ELR (cell line): Measurements from ENCODE around the gene PRR19.

ENCODE experiments used
- DNase-seq: peaks from one replicate; pipeline ENCODE4 v3.0.0-alpha.2; 2015; ENCODE audit warnings: low read depth

The PRR19 gene

DNA sequence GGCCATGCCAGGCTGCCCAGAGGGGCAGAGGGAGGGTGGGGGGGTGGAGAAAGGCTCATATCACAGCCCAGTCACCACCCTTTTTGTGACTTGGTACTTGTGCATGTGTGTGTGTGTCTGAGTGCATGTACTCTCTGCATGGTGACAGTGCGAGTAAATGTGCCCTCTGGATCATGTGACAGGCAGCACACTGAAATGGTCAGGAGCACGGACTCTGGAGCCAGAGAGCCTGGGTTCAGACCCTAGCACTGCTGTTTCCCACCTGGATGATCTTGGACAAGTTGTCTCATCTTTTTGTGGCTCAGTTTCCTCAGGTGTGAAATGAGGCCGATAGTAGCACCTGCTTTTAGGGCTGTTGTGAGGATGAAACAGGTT, 30.9 kb upstream of the PRR19 start:
- DNase-seq, result no peak

DNA sequence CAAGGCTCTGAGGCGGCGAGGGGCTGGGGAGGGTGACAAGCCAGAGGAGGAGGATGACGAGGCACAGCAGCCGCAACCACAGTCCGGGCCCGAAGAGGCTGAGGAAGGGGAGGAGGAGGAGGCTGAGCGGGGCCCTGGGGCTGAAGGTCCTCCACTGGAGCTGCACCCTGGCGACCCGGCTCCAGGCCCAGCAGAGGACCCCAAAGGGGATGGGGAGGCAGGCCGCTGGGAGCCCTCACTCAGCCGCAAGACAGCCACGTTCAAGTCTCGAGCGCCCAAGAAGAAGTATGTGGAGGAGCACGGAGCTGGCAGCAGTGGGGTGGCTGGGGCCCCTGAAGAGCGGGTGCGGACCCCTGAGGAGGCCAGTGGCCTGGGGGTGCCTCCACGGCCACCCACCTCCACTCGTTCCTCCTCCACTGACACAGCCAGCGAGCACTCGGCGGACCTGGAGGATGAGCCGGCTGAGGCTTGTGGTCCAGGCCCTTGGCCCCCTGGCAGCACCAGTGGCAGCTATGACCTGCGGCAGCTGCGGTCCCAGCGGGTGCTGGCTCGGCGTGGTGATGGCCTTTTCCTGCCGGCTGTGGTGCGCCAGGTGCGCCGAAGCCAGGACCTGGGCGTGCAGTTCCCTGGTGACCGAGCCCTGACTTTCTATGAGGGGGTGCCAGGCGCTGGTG, 29.9 kb upstream of the PRR19 start:
- DNase-seq, result no peak

DNA sequence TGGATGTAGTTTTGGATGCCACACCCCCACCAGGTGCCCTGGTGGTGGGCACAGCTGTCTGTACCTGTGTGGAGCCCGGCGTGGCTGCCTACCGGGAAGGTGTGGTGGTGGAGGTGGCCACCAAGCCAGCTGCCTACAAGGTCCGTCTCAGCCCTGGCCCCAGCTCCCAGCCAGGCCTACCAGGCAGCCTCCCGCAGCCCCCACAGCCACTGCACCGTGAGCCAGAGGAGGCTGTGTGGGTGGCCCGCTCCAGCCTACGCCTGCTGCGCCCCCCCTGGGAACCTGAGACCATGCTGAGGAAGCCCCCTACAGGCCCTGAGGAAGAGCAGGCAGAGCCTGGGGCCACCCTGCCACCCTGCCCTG, 29.4 kb upstream of the PRR19 start:
- DNase-seq, result no peak

DNA sequence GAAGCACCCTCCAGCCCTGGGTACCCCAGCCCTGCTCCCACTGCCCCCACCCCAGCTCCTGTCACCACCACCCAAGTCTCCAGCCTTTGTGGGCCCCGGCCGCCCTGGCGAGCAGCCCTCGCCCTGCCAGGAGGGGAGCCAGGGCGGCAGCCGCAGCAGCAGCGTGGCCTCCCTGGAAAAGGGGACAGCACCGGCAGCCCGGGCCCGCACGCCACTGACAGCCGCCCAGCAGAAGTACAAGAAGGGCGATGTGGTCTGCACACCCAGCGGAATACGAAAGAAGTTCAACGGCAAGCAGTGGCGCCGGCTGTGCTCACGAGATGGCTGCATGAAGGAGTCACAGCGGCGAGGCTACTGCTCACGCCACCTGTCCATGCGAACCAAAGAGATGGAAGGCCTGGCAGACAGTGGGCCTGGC, 28.9 kb upstream of the PRR19 start:
- no peak for DNase-seq

DNA sequence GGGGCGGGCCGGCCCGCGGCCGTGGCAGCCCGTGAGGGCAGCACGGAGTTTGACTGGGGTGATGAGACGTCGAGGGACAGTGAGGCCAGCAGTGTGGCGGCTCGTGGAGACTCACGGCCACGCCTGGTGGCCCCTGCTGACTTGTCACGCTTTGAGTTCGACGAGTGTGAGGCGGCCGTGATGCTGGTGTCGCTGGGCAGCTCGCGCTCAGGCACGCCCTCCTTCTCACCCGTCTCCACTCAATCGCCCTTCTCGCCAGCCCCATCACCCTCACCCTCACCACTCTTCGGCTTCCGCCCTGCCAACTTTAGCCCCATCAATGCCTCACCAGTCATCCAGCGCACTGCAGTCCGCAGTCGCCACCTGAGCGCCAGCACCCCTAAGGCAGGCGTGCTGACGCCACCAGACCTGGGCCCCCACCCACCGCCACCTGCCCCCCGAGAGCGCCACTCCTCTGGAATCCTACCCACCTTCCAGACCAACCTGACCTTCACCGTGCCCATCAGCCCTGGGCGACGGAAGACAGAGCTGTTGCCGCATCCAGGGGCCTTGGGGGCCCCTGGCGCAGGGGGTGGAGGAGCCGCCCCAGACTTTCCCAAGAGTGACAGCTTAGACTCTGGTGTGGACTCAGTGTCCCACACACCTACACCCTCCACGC, 28.4 kb upstream of the PRR19 start:
- no peak for DNase-seq

DNA sequence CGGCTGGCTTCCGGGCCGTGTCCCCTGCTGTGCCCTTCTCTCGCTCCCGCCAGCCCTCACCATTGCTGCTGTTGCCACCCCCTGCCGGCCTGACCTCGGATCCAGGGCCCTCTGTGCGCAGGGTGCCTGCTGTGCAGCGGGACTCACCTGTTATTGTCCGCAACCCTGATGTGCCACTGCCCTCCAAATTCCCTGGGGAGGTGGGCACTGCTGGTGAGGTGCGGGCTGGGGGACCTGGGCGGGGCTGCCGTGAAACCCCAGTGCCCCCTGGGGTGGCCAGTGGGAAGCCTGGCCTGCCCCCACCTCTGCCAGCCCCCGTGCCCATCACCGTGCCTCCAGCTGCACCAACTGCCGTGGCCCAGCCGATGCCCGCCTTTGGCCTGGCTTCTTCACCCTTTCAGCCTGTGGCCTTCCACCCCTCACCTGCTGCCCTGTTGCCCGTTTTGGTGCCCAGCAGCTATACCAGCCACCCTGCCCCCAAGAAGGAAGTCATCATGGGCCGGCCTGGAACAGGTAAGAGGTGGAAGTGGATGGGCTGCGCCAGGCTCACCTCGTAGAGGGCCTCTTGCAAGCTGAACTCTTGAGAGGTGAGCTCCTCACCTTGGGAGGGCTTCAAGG, 27.8 kb upstream of the PRR19 start:
- DNase-seq, result no peak

DNA sequence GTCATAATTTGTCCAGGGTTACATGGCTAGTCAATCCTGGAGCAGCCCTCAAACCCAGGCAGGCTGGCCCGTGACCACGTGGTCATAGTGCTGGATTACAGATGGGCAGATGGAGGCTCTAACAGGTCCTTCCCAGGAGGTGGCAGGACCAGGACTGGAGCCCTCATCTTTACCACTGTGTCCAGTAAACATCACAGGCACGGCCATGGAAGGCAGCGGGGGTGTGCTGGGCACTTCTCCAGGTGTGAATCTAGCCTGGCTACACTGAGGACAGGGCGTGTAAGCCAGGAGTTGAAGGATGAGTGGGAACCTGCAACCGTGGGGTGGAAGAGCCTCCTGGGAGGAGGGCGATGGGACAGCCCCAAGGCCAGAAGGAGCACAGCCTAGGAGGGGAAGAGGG, 26.8 kb upstream of the PRR19 start:
- no peak for DNase-seq

DNA sequence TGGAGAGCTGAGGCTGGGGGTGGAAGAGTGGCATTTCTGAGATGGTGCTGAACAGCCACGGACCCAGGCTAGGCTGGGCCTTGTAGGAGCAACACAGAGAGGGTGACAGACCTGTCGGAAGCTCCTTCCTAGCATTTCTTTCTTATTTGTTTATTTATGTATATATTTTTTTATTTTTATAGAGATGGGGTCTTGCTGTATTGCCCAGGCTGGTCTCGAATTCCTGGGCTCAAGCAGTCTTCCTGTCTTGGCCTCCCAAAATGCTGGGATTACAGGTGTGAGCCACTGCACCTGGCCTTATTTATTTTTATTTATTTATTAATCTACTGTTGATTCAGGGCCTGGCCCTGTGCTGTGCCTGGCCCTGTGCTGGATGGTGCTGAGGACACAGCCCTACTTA, 26.4 kb upstream of the PRR19 start:
- no peak for DNase-seq

DNA sequence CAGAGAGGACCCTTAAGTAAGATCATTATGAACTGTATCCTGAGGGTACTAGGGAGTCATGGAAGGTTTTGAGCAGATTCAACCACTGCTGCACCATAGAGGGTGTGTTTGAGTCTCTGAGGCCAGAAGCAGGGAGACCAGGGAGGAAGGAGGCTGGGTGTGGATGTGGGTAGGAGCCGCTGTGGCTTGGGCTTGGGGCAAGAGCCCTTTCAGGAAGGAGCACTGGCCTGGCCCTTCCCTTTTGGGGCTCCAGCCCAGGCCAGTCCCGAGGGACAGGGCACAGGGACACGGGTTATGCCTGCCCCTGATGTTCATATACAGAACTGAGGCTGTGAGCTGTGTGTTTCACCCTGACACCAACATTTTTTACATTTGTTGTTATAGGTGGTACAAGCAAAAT, 25.6 kb upstream of the PRR19 start:
- DNase-seq, result no peak

DNA sequence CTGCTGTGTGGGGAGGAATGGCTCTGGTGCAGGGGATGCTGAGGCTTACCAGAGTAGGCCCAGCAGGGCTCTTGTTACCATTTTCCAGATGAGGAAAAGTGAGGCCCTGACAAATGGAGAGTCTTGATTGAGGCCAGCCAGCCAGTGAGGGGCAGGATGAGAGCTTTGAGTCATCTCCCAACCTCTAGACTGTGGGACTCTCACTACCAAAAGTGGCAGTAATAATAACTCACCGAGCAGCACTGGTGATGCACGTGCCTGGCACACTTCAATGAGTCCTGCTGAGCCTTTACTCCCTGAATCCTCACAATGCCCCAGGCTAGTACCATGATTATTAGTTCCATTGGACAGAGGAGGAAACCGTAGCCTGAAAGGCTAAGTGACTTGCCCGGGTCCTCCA, 25.1 kb upstream of the PRR19 start:
- peak; percentile 67 for DNase-seq

DNA sequence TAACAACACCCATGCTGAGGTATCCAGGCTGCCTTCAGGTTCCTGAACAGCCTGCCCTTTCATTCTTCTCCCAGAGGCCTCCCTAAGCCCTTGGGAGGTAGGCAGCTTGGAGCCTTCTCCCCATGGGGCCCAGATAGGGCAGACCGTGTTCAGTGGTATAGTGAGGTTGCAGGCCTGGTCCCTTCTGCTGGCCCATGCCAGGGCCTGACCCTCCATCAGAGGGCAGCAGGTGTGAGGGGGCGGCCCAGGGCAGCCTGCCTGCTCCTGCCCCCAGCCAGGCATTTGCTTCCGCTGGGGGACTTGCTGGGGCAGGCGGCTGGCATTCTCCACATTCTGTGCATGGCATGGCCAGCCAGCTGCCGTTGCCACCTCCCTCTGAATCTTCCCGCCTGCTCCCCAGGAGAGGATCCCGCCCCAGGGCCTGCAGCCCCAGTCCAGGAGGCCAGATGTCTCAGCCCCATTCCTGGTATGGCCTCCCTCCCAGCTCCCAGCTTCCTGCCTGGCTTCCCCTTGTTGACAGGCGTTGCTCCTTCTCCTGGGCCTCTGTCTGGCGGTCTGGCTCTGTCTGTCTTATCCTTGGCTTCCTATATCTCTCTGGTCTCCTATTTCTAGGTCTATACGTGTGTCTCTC, 24.0 kb upstream of the PRR19 start:
- peak; percentile 46 for DNase-seq

DNA sequence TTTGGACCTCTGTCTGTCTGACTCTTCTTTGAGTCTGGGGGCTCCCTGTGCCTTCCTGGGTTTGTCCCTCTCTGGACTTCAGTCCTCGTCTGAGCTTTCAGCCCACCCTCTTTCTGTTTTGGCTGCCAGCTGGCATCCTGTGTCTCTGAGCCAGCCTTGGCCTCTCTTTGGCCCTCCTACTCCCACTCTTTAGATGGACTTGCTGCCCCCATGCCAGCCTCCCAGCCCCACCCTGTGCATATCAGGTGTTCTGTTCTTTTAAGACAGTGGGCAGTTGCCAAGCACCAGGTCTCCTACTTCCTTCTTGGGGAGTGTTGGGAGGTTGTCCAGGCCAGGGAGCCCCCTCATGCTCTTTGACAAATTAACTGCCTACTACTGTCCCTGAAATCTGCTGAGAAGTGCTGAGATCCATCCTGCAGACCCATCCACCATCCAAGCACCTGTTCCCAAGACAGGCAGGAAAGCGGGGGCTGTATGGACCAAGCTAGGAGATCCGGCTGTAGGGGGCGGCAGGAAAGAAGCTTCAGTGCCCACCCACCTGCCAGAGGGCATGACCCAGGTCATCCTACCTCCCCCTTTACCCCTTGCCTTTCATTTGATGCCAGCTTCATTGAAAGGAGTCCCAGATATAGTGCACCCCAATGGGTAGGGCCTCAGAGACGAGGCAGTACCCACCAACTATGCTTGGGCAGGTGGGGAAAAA, 23.3 kb upstream of the PRR19 start:
- no peak for DNase-seq

DNA sequence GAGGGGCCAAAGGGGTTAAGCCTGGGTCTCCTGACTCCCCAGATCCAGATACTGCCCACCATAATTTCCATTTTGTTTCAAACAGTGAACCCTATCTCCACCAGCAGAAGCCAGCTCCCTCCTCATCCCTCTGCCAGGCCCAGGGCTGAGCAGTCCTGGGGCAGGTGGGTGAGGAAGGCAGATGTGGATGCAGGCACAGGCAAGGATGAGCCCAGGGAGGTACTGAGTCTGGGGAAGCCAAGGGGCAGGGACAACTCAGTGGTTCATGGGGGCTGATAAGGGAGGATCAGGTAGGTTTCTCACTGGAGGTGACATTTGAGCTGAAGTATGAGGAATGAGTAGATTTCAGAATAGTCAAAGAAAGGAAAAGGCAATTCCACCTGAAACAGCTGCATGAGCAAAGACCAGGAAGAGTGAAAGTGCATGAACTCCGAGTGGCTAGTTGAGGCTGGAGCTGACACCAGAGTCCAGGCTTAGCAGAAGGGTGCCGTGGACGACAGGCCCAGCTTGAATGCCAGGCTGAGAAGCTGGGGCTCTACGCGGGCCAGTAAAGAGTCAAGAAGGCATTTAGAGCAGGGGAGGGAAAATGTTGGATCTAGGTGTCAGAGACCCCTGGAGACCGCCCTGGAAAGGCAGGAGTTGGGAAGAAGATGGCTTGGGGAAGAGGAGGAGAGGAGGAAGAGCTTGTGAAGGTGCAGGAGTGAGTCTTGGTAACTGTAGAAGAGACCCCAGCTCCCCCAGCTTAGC, 22.6 kb upstream of the PRR19 start:
- no peak for DNase-seq

DNA sequence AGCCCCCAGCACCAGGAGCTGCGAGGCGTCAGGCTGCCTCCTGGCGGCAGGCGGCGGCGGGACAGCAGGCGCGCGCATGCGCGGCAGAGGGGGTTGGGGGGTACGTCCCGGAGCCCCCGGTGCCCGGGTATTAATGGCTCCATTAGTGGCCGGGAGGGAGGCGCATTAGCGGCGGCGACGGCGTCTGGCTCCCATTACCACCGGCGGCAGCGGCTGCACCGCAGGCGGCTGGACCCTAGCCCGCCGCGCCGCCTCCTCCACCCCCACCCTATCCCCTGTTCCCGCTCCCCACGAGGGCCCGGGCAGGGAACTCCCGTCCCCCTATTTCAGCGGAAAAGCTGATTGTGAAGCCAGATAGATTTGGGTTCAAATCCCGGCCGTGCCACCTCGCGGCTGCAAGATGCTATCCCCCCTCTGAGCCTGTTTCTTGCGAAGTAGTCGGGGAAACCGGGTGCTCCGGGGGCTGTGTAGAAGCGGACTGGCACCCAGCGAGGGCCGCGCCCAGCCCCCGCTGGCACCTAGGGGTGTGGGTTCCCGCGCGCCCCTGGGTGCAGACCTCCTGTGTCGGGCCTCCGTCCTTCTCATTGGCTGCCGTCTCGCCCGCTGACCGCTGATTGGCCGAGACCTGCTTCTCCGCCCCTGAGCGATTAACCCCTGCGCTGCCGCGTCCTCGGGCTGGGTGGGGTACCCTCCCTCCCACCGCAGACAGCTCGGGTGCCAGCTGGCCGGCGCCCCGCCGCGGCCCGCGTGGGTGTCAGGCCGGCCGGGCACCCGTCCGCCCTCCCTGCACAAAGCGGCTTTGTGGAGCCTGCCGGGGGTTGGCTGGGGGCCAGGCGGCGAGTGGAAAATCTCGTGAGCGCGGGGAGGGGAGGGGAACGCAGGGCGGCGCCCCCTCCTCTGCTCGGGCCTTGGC, 21.8 kb upstream of the PRR19 start:
- peak; percentile 91 for DNase-seq

DNA sequence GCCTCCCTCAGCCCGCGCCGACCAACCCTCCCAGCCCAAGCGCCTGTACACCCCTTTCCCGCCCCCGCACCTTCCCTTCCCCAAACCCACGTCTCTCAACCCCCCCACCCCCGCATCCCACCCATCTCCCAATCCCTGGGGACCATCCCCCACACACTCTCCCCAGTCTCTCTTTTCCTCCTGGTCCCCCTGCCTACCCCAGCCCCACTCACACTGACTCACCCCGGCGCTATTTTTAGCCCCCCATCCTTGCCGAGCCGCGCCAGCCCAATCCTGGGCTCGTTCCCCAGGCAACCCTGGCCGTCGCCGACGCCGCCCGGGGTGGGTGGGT, 21.2 kb upstream of the PRR19 start:
- peak; percentile 52 for DNase-seq

DNA sequence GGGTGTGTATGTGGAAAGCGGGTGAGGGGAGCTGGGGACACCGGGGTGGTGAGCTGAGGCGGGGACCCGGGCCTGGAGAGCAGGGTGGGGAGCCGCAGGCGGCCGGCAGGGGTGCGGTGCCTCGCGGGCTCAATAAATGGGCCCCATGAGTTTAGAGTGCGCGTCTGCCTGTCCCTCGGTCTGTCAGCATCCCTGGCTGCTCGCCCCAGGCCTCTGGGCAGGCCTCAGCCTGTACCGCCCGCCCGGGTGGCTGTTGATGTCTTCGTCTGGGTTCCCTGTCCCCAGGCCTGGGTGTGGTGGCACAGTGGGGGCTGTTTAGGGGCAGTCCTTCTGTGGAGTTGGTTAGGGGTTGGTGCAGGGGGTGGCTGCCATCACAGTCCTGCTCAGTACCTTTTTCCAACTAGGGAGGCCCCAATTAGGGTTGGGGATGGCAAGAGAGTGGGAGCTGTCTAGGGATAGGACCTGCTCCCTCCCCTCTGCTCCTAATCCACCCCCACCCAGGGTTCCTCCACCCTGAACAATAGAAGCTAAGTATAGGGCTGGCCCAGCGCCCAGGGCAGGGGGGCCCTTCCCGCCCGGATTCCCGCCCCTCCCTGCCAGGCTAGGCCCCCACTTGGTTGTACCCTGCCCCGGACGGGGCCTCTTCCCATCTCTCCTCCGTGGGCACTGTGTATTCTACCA, 20.6 kb upstream of the PRR19 start:
- peak; percentile 53 for DNase-seq

DNA sequence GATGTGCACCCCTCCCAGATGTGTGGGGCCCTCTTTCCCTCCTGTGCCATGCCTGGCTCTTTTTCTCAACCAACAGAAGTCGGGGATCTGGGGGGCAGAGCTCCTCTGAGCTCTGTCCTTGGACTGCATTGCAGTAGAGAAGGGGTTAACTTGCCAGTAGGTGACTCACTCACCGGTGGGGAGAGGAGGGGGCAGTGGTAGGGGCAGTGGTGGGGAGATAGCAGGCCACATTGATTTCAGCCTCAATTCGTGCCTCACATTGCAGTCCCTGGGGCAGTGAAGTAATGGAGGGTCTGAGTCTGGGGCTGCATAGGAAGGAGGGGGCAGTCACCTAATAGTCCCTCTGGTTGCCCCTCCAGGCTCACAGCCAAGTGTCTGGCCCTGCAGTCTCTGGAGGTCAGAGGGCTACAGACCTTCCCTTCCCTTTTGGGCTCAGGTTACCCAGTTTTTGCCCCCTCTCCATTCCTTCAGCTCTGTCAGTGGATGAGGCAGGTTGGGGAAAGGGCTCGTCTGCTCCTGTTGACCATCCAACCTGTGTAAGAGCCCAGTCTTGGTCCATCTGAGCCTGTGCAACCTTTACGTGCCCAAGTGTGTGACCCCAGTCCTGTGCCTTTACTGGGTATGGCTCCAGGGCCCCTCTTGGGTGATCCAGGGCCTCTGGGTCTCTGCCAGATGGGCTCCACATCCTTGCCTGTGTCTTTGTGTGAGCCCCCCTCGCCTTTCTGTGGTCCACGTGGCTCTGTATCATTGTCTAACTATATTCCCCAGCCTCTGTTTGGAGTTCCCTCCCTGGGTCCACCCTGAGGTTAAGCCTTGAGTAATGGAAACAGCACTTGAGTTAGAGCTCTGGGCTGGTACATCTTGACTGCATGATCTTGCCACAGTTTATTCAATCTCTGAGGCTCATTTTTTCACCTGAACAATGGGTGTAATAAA, 19.8 kb upstream of the PRR19 start:
- peak; percentile 47 for DNase-seq

DNA sequence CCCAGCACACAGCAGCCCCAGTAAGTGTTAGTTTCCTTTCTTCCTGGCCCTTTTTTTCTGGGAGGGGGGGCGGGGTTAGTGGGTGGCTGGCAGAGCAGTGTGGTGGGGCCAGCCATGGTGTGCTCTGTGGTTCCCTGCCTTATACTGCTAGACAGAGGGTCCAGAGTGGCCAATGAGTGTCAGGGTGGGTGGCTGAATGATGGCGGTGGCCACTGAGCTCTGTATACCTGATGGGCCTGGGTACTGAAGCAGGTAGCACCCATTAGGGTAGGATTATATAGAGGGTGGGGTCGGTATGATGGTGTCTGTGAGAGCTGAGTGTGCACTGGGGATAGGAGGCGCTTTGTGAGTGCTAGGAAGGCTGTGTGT, 19.1 kb upstream of the PRR19 start:
- DNase-seq, result no peak
